ENCODE measurements around the gene NRSN2. TPM values are rescaled to one million over a fixed set of nuclear protein-coding genes. Genes with fewer than 3 reads are reported as not detected.

Gene NRSN2
- total and polyA plus RNA-seq, 2 donors (not counting 1 experiment from before 2014, with no cell fraction given), result 5.0 to 8.6 TPM

- Histone ChIP-seq H3K4me3 (ENCODE audit: control extremely low read depth in 1 of 5, extremely low read depth in 1 of 5, insufficient read depth in 1 of 5, low read depth in 2 of 5, low read length in 4 of 5) (no peak overlapping the region), H2AFZ (ENCODE audit: insufficient read depth, low read depth, low read length, poor library complexity, severe bottlenecking) (no peak overlapping the region), H3K36me3 (replicated peaks in 1 of 2; ENCODE audit: control extremely low read depth in 1 of 2, control insufficient read depth in 1 of 2, extremely low read depth in 1 of 2, insufficient read depth in 2 of 2, low read length in 1 of 2) (no peaks in the 10 kb centered on the region), H3K79me2 (ENCODE audit: control insufficient read depth, insufficient read depth, low read length) (no peaks in the 10 kb centered on the region), H3K27ac (ENCODE audit: low read length in 2 of 2) (no peak overlapping the region), H3K9me3 (ENCODE audit: control extremely low read depth in 1 of 3, control insufficient read depth in 2 of 3, insufficient read depth in 1 of 3, low read length in 2 of 3) (no peaks in the 10 kb centered on the region), H3K4me1 (ENCODE audit: control insufficient read depth in 2 of 2, insufficient read depth in 2 of 2, low read length in 2 of 2) (no peaks in the 10 kb centered on the region), H4K20me1 (ENCODE audit: control insufficient read depth, insufficient read depth, low read length, poor library complexity, severe bottlenecking) (no peaks in the 10 kb centered on the region), H3K27me3 (replicated peaks in 1 of 4; ENCODE audit: control extremely low read depth in 1 of 4, control insufficient read depth in 3 of 4, insufficient read depth in 4 of 4, low read length in 3 of 4) (no peaks in the 10 kb centered on the region), H3K4me2 (replicated peaks; ENCODE audit: low read depth, low read length, poor library complexity, severe bottlenecking) (no peak overlapping the region), H3K9ac (ENCODE audit: low read length) (no peak overlapping the region)
- ChIA-PET CTCF (interaction anchor here (1.8 kb wide), 1 partner anchor 277 kb away, joined by 4 read pairs; no protein-coding TSS in a partner anchor), POLR2A (interaction anchor here (0.7 kb wide), 1 partner anchor 46 kb away, joined by 4 read pairs; no protein-coding TSS in a partner anchor)
- intact Hi-C loops (cut with micrococcal nuclease), result no loop called here
- H3K4me1 Mint-ChIP-seq, result no peaks in the 10 kb centered on the region
- ATAC-seq (ENCODE audit: low read depth), result no peak
- no peak for DNase-seq
- H3K4me3 Mint-ChIP-seq, result no peak overlapping the region
- H3K27ac Mint-ChIP-seq, result no peak overlapping the region
- 98% methylated on average over 4 of the region's 4 CpGs for WGBS (ENCODE audit: insufficient coverage)
- TF ChIP-seq CTCF (IDR thresholded peaks at IDR 0.05) (no peak), EZH2 (IDR thresholded peaks at IDR 0.05; ENCODE audit: borderline replicate concordance, insufficient read depth, low read depth, low read length, poor library complexity, severe bottlenecking) (no peak)
- peaks cover 15% of the 10 kb centered on the region for H3K27me3 Mint-ChIP-seq
- no peaks in the 10 kb centered on the region for H3K9me3 Mint-ChIP-seq (ENCODE audit: insufficient read depth)
These were observed 22.0 kb downstream of the NRSN2 start for GRCh38 chr20:368915-369314.

- H3K9me3 Mint-ChIP-seq (ENCODE audit: insufficient read depth), result no peaks in the 10 kb centered on the region
- H3K27ac Mint-ChIP-seq, result no peak overlapping the region
- WGBS (ENCODE audit: insufficient coverage), result 90% methylated on average over 7 of the region's 7 CpGs
- Histone ChIP-seq H3K36me3 (replicated peaks in 1 of 2; ENCODE audit: control extremely low read depth in 1 of 2, control insufficient read depth in 1 of 2, extremely low read depth in 1 of 2, insufficient read depth in 2 of 2, low read length in 1 of 2) (no peaks in the 10 kb centered on the region), H3K27ac (ENCODE audit: low read length in 2 of 2) (no peak overlapping the region), H3K9ac (ENCODE audit: low read length) (no peak overlapping the region), H3K79me2 (ENCODE audit: control insufficient read depth, insufficient read depth, low read length) (no peaks in the 10 kb centered on the region), H3K4me1 (ENCODE audit: control insufficient read depth in 2 of 2, insufficient read depth in 2 of 2, low read length in 2 of 2) (no peaks in the 10 kb centered on the region), H3K4me3 (ENCODE audit: control extremely low read depth in 1 of 5, extremely low read depth in 1 of 5, insufficient read depth in 1 of 5, low read depth in 2 of 5, low read length in 4 of 5) (no peak overlapping the region), H3K4me2 (replicated peaks; ENCODE audit: low read depth, low read length, poor library complexity, severe bottlenecking) (no peak overlapping the region), H3K9me3 (ENCODE audit: control extremely low read depth in 1 of 3, control insufficient read depth in 2 of 3, insufficient read depth in 1 of 3, low read length in 2 of 3) (no peaks in the 10 kb centered on the region), H2AFZ (ENCODE audit: insufficient read depth, low read depth, low read length, poor library complexity, severe bottlenecking) (no peak overlapping the region), H4K20me1 (ENCODE audit: control insufficient read depth, insufficient read depth, low read length, poor library complexity, severe bottlenecking) (no peaks in the 10 kb centered on the region), H3K27me3 (replicated peaks in 1 of 4; ENCODE audit: control extremely low read depth in 1 of 4, control insufficient read depth in 3 of 4, insufficient read depth in 4 of 4, low read length in 3 of 4) (no peaks in the 10 kb centered on the region)
- DNase-seq (no peak), ATAC-seq (ENCODE audit: low read depth) (no peak)
- ChIA-PET POLR2A (no interaction called here), CTCF (interaction anchor here (0.6 to 1.8 kb wide), 3 partner anchors 12 to 276 kb away, joined by 3 to 5 read pairs (median 4); no protein-coding TSS in a partner anchor)
- no peak for TF ChIP-seq EZH2 (IDR thresholded peaks at IDR 0.05; ENCODE audit: borderline replicate concordance, insufficient read depth, low read depth, low read length, poor library complexity, severe bottlenecking)
- no peak for TF ChIP-seq CTCF (IDR thresholded peaks at IDR 0.05)
- H3K4me1 Mint-ChIP-seq, result no peaks in the 10 kb centered on the region
- intact Hi-C loops (cut with micrococcal nuclease), result no loop called here
- no peak overlapping the region for H3K4me3 Mint-ChIP-seq
- peaks cover 15% of the 10 kb centered on the region for H3K27me3 Mint-ChIP-seq
These were observed 23.3 kb downstream of the NRSN2 start for GRCh38 chr20:370151-370600.
